IPS-18c (cell line): ENCODE results near the gene MRGPRF.

ENCODE experiments used
- H3K4me3 ChIP-seq: 2 replicates; pipeline ENCODE4 v1.7.0; 2013; ENCODE audit warnings: low read depth, mild to moderate bottlenecking, low read length, moderate library complexity; ENCODE audit not compliant: insufficient read depth
- H3K9me3 ChIP-seq: one replicate; pipeline ENCODE4 v1.6.1; 2013; ENCODE audit warnings: mild to moderate bottlenecking, low read length, moderate library complexity; ENCODE audit not compliant: control insufficient read depth, insufficient read depth

The MRGPRF gene

GRCh38 chr11:69010361-69010891 lies 2.6 kb downstream of the MRGPRF start:
- H3K4me3 ChIP-seq, result no peak overlapping the region; the same call in 1 of the 2 replicates
- peaks cover 6% of the 10 kb centered on the region for H3K9me3 ChIP-seq

- H3K9me3 ChIP-seq, result peaks cover 4% of the 10 kb centered on the region
- no peak overlapping the region for H3K4me3 ChIP-seq
Measured at GRCh38 chr11:69009441-69010211, 3.4 kb downstream of the MRGPRF start.

GRCh38 chr11:69008737-69009440 lies 4.2 kb downstream of the MRGPRF start:
- no peak overlapping the region for H3K4me3 ChIP-seq
- H3K9me3 ChIP-seq, result peaks cover 4% of the 10 kb centered on the region

DNA sequence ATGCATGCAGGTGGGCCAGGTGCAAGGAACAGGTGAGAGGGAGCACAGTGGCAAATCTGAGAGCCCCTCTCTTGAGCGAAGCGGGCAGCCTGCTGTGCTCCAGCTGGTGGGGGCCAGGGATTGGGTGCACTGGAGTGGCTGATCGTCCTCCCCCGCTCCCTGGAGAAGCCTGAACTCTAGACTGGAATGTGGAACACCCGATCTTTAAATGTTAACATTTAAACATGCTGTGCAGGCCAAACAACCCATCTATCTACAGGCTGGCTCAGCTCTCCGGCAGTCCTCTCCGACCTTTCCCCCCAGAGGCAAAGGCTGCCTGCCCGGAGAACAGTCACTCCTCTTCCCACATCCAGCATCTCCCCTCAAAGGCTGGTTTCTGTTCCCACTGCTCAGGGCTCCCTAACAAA lies 5.1 kb downstream of the MRGPRF start:
- Histone ChIP-seq H3K9me3 (peaks cover 4% of the 10 kb centered on the region), H3K4me3 (no peak overlapping the region)

DNA sequence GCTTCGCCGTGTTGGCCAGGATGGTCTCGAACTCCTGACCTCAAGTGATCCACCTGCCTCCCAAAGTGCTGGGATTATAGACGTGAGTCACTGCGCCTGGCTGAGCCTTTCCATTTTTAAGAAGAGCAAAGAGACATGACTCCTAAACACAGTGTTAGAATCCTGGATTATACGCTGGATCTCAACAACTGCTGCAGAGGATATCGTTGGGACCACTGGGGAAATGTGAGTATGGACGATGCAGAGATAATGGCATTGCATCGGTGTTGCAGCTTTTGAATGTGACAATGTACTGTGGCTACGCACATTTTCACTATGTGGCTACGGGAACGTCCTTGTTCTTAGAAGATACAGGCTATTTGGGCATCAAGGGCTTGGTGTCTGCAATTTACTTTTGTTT lies 6.2 kb downstream of the MRGPRF start:
- Histone ChIP-seq H3K9me3 (peaks cover 2% of the 10 kb centered on the region), H3K4me3 (no peak overlapping the region; the same call in 1 of the 2 replicates)

GRCh38 chr11:69005631-69006368 lies 7.2 kb downstream of the MRGPRF start:
- no peak overlapping the region for H3K4me3 ChIP-seq
- no peaks in the 10 kb centered on the region for H3K9me3 ChIP-seq

DNA sequence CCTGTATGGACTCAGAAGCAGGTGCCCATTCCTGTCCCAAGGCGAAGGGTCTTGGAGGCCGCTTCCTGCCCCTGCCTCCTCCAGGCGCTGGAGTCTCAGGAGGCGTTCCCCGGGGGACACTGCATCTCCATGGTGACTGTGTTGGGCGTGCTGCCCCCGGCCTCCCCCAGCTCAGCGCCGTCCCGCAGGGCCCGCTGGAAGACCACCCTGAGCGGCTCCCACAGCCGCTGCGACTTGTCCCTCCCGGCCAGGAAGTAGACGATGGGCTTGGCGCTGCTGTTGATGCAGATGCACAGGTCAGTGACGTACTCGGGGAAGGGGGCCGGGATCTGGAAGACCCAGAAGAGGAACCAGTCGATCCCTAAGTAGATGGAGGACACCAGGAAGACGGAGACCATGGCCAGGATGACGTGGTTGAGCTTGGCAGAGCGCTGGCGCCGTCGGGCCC lies 7.8 kb downstream of the MRGPRF start:
- Histone ChIP-seq H3K9me3 (no peaks in the 10 kb centered on the region), H3K4me3 (no peak overlapping the region)

DNA sequence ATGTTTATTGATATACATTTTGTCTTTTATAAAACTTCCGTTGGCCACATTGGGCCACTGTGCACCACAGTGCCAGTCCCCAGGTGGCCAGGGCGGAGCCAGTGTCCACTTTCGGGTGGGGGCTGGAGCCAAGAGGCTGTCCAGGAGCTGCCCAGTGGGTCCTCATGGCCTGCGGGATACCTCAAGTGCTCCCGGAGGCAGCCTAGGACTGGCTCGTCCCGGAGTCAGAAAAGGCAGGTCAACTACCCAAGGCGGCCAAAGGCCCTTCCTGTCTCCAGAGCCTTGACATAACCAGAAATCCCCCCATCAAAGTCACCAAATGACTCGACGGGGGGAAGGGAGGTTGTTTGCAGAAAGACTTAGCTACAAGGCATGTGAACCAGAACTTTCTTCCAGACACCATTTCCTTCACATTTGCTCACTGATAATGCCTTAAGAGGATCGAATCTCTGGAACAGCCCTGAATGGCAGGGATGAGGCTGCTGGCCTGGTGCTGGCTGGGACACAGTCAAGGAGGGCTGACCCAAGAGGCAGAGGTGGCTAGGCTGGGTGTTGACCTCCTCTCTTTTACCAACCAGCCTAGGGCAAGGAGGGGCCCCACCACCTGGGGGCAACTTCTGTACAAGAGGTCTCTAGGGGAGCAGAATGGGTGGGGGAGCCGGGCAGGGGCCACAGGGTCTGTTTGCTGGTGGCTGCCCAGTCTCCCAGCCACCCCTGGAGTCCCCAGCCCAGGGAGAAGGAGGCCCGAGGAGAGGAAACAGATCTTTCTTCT lies 8.4 kb downstream of the MRGPRF start:
- H3K9me3 ChIP-seq, result no peaks in the 10 kb centered on the region
- H3K4me3 ChIP-seq, result no peak overlapping the region

GRCh38 chr11:69003866-69004367 lies 9.1 kb downstream of the MRGPRF start:
- Histone ChIP-seq H3K9me3 (no peaks in the 10 kb centered on the region), H3K4me3 (no peak overlapping the region)

- no peaks in the 10 kb centered on the region for H3K9me3 ChIP-seq
Measured at GRCh38 chr11:69003301-69003865, 9.7 kb downstream of the MRGPRF start.

GRCh38 chr11:69002570-69003231 lies 10.3 kb downstream of the MRGPRF start:
- no peaks in the 10 kb centered on the region for H3K9me3 ChIP-seq
- H3K4me3 ChIP-seq, result no peak overlapping the region

More at GRCh38 chr11:69003301-69003865, 9.7 kb downstream of the MRGPRF start:
- H3K4me3 ChIP-seq, result no peak overlapping the region

GRCh38 chr11:69002110-69002569 lies 10.9 kb downstream of the MRGPRF start:
- Histone ChIP-seq H3K4me3 (no peak overlapping the region), H3K9me3 (no peaks in the 10 kb centered on the region)

- no peak overlapping the region for H3K4me3 ChIP-seq
Measured at GRCh38 chr11:69001243-69002081, 11.6 kb downstream of the MRGPRF start.

GRCh38 chr11:69000831-69001242 lies 12.2 kb downstream of the MRGPRF start:
- no peaks in the 10 kb centered on the region for H3K9me3 ChIP-seq
- no peak overlapping the region for H3K4me3 ChIP-seq

More at GRCh38 chr11:69001243-69002081, 11.6 kb downstream of the MRGPRF start:
- H3K9me3 ChIP-seq, result no peaks in the 10 kb centered on the region

- Histone ChIP-seq H3K9me3 (no peaks in the 10 kb centered on the region), H3K4me3 (no peak overlapping the region)
Measured at GRCh38 chr11:69000391-69000790, 12.7 kb downstream of the MRGPRF start.
